Measurements from ENCODE around the gene IRX2. TPM values are rescaled to one million over a fixed set of nuclear protein-coding genes. Genes with fewer than 3 reads are reported as not detected.

IRX2 gene
- total and polyA plus RNA-seq, 2 donors (not counting 1 experiment from before 2014, with no cell fraction given), result not detected

- no peak for TF ChIP-seq CTCF (IDR thresholded peaks at IDR 0.05)
- no peak for TF ChIP-seq EZH2 (IDR thresholded peaks at IDR 0.05; ENCODE audit: borderline replicate concordance, insufficient read depth, low read depth, low read length, poor library complexity, severe bottlenecking)
- Histone ChIP-seq H2AFZ (ENCODE audit: insufficient read depth, low read depth, low read length, poor library complexity, severe bottlenecking) (no peak overlapping the region), H4K20me1 (ENCODE audit: control insufficient read depth, insufficient read depth, low read length, poor library complexity, severe bottlenecking) (no peaks in the 10 kb centered on the region), H3K4me1 (ENCODE audit: control insufficient read depth in 2 of 2, insufficient read depth in 2 of 2, low read length in 2 of 2) (peaks cover 0 to 2% of the 10 kb centered on the region in 2 donors), H3K27me3 (replicated peaks in 1 of 4; ENCODE audit: control extremely low read depth in 1 of 4, control insufficient read depth in 3 of 4, insufficient read depth in 4 of 4, low read length in 3 of 4) (peaks cover 0 to 38% (median 20%) of the 10 kb centered on the region in 4 experiments), H3K4me2 (replicated peaks; ENCODE audit: low read depth, low read length, poor library complexity, severe bottlenecking) (no peak overlapping the region), H3K36me3 (replicated peaks in 1 of 2; ENCODE audit: control extremely low read depth in 1 of 2, control insufficient read depth in 1 of 2, extremely low read depth in 1 of 2, insufficient read depth in 2 of 2, low read length in 1 of 2) (no peaks in the 10 kb centered on the region), H3K79me2 (ENCODE audit: control insufficient read depth, insufficient read depth, low read length) (no peaks in the 10 kb centered on the region), H3K27ac (ENCODE audit: low read length in 2 of 2) (no peak overlapping the region), H3K4me3 (ENCODE audit: control extremely low read depth in 1 of 5, extremely low read depth in 1 of 5, insufficient read depth in 1 of 5, low read depth in 2 of 5, low read length in 4 of 5) (no peak overlapping the region), H3K9me3 (ENCODE audit: control extremely low read depth in 1 of 3, control insufficient read depth in 2 of 3, insufficient read depth in 1 of 3, low read length in 2 of 3) (peaks cover 0 to 21% (median 0%) of the 10 kb centered on the region in 3 donors), H3K9ac (ENCODE audit: low read length) (no peak overlapping the region)
- H3K4me1 Mint-ChIP-seq, result no peaks in the 10 kb centered on the region
- no peak overlapping the region for H3K4me3 Mint-ChIP-seq
- peaks cover 48% of the 10 kb centered on the region for H3K27me3 Mint-ChIP-seq
- H3K27ac Mint-ChIP-seq, result no peak overlapping the region
- no peaks in the 10 kb centered on the region for H3K9me3 Mint-ChIP-seq (ENCODE audit: insufficient read depth)
- intact Hi-C loops (cut with micrococcal nuclease), result no loop called here
- ATAC-seq (ENCODE audit: low read depth) (no peak), DNase-seq (no peak)
- POLR2A ChIA-PET, result no interaction called here
- CTCF ChIA-PET, result no interaction called here
- 12% methylated on average over 8 of the region's 10 CpGs for WGBS (ENCODE audit: insufficient coverage)
Observed at GRCh38 chr5:2738156-2738699, 13.2 kb downstream of the IRX2 start.

- 80% methylated on average over 14 of the region's 17 CpGs for WGBS (ENCODE audit: insufficient coverage)
- CTCF ChIA-PET, result no interaction called here
Observed at GRCh38 chr5:2737273-2738155, 14.0 kb downstream of the IRX2 start.

More at GRCh38 chr5:2737273-2738155, 14.0 kb downstream of the IRX2 start:
- H3K4me1 Mint-ChIP-seq, result no peaks in the 10 kb centered on the region
- intact Hi-C loops (cut with micrococcal nuclease), result no loop called here
- no peak for TF ChIP-seq CTCF (IDR thresholded peaks at IDR 0.05)
- H3K4me3 Mint-ChIP-seq, result no peak overlapping the region
- Histone ChIP-seq H3K4me3 (ENCODE audit: control extremely low read depth in 1 of 5, extremely low read depth in 1 of 5, insufficient read depth in 1 of 5, low read depth in 2 of 5, low read length in 4 of 5) (no peak overlapping the region), H3K9ac (ENCODE audit: low read length) (no peak overlapping the region), H2AFZ (ENCODE audit: insufficient read depth, low read depth, low read length, poor library complexity, severe bottlenecking) (no peak overlapping the region), H3K27me3 (replicated peaks in 1 of 4; ENCODE audit: control extremely low read depth in 1 of 4, control insufficient read depth in 3 of 4, insufficient read depth in 4 of 4, low read length in 3 of 4) (peaks cover 0 to 34% (median 18%) of the 10 kb centered on the region in 4 experiments), H4K20me1 (ENCODE audit: control insufficient read depth, insufficient read depth, low read length, poor library complexity, severe bottlenecking) (no peaks in the 10 kb centered on the region), H3K4me1 (ENCODE audit: control insufficient read depth in 2 of 2, insufficient read depth in 2 of 2, low read length in 2 of 2) (peaks cover 0 to 2% of the 10 kb centered on the region in 2 donors), H3K4me2 (replicated peaks; ENCODE audit: low read depth, low read length, poor library complexity, severe bottlenecking) (no peak overlapping the region), H3K36me3 (replicated peaks in 1 of 2; ENCODE audit: control extremely low read depth in 1 of 2, control insufficient read depth in 1 of 2, extremely low read depth in 1 of 2, insufficient read depth in 2 of 2, low read length in 1 of 2) (no peaks in the 10 kb centered on the region), H3K27ac (ENCODE audit: low read length in 2 of 2) (no peak overlapping the region), H3K9me3 (ENCODE audit: control extremely low read depth in 1 of 3, control insufficient read depth in 2 of 3, insufficient read depth in 1 of 3, low read length in 2 of 3) (peaks cover 0 to 26% (median 0%) of the 10 kb centered on the region in 3 donors), H3K79me2 (ENCODE audit: control insufficient read depth, insufficient read depth, low read length) (no peaks in the 10 kb centered on the region)
- POLR2A ChIA-PET, result no interaction called here
- H3K27ac Mint-ChIP-seq, result no peak overlapping the region
- H3K9me3 Mint-ChIP-seq (ENCODE audit: insufficient read depth), result no peaks in the 10 kb centered on the region
- no peak for ATAC-seq (ENCODE audit: low read depth)
- peaks cover 48% of the 10 kb centered on the region for H3K27me3 Mint-ChIP-seq
- DNase-seq, result no peak
